BLaER1 treated with 17β-estradiol and CSF1 and Interleukin-3, amounts not matched to agents 10 nM and 100 nM (cell line): Measurements from ENCODE around the gene ACTR5.

Source experiments
- H3K27ac ChIP-seq, 11 experiments: shearing (Covaris generic); formaldehyde crosslinking; 2 replicates each; pipeline ENCODE4 v1.8.1; 2022
- H3K27me3 ChIP-seq, 11 experiments: shearing (Covaris generic); formaldehyde crosslinking; 2 replicates each; pipeline ENCODE4 v1.8.1; 2022
- H3K36me3 ChIP-seq, 11 experiments: shearing (Covaris generic); formaldehyde crosslinking; 2 replicates each; pipeline ENCODE4 v1.8.1; 2022
- H3K4me1 ChIP-seq, 10 experiments: shearing (Covaris generic); formaldehyde crosslinking; 2 replicates each; pipeline ENCODE4 v1.8.1; 2022
- H3K4me2 ChIP-seq, 11 experiments: shearing (Covaris generic); formaldehyde crosslinking; 2 replicates each; pipeline ENCODE4 v1.8.1; 2022
- H3K4me3 ChIP-seq, 10 experiments: shearing (Covaris generic); formaldehyde crosslinking; 2 replicates each; pipeline ENCODE4 v1.8.1; 2022
- H3K9ac ChIP-seq, 11 experiments: shearing (Covaris generic); formaldehyde crosslinking; 2 replicates each; pipeline ENCODE4 v1.8.1; 2022
- H3K9me3 ChIP-seq, 11 experiments: shearing (Covaris generic); formaldehyde crosslinking; replicated peaks in 1 of 11; 2 replicates each; pipeline ENCODE4 v1.8.1; 2022
- H4K20me1 ChIP-seq, 11 experiments: shearing (Covaris generic); formaldehyde crosslinking; 2 replicates each; pipeline ENCODE4 v1.8.1; 2022
- Cebpa-rat ChIP-seq, 11 experiments: shearing (Covaris generic); IDR thresholded peaks; 2 replicates each; pipeline ENCODE4 v1.8.1; 2022

The ACTR5 gene

DNA sequence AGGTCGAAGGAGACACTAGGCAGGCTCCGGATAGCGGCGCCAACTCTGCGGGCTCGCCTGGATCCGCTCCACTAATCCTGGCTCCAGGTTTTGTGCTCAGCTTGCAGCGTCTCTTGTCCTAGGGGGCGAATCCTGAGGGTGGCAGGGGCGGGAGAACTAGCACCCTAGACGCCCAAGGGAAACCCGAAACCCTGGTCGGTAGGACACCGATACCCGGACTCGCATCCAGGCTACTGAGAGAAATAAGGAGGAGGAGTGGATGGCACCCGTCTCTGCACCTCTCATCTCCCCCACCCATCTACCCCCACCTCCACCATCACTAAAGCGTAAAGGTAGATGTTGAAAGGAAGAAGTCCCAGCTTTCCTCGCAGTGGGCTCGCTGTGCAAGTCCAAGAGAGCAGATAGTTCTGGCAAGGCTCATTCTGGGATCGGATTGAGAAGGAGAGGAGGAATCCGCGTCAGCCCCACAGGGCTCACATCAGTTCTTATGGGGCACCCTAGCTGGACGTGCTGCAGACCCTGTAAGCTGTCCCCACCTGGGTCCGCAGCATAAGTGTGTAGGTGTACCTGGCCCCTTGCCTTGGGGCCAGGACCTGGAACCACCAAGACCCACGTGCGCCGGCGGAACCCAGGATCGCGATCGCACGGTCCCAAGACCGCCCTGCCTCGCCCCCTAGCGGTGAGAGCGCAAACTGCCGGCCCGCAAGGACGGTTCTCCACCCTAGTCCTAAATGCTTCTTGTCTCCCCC lies 17.1 kb upstream of the ACTR5 start:
- peak overlapping the region; percentile 47 to 64 (median 54) for H3K4me3 ChIP-seq
- peaks cover 0 to 53% (median 42%) of the 10 kb centered on the region in 11 experiments; a peak in 18 of 22 replicates for H4K20me1 ChIP-seq
- H3K36me3 ChIP-seq, result no peaks in the 10 kb centered on the region
- peaks cover 18 to 58% (median 51%) of the 10 kb centered on the region in 10 experiments for H3K4me1 ChIP-seq
- peak overlapping the region in 6 of 11 experiments; percentile 2 to 59 (median 54); a peak in 8 of 22 replicates for H3K9ac ChIP-seq
- peak overlapping the region; percentile 91 to 99 (median 94) for H3K4me2 ChIP-seq
- no peak for TF ChIP-seq Cebpa-rat (IDR thresholded peaks at IDR 0.05)
- H3K27ac ChIP-seq, result peak overlapping the region in 1 of 11 experiments; percentile 33; a peak in 2 of 22 replicates
- peaks cover 52 to 67% (median 61%) of the 10 kb centered on the region in 11 experiments for H3K27me3 ChIP-seq
- peaks cover 10 to 13% (median 12%) of the 10 kb centered on the region in 11 experiments; a peak in 18 of 22 replicates for H3K9me3 ChIP-seq

DNA sequence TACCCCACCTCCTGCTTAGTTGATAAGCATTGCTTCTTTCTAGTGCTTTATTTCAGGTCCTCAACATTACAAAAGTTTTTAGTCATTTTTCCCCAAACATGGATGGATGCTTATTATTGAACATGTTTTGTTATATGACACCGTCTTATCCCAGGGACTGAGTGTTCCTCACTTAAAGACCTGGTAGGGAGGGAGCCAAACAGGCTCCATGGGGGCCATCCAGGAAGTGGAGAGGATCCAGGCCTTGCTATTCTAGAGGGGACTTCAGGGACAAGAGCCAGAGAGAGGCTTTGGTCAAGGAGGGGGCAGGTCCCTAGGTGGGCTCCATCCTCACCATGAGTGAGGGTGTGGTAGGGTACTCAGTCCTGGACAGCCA lies 16.5 kb upstream of the ACTR5 start:
- peak overlapping the region; percentile 91 to 99 (median 94); a peak in 20 of 22 replicates for H3K4me2 ChIP-seq
- no peak overlapping the region for H3K27ac ChIP-seq
- H3K4me1 ChIP-seq, result peaks cover 17 to 52% (median 46%) of the 10 kb centered on the region in 10 experiments
- no peak for TF ChIP-seq Cebpa-rat (IDR thresholded peaks at IDR 0.05)
- H3K4me3 ChIP-seq, result peak overlapping the region in 3 of 10 experiments; percentile 49 to 61 (median 49); a peak in 3 of 20 replicates
- H3K9ac ChIP-seq, result no peak overlapping the region
- H3K36me3 ChIP-seq, result no peaks in the 10 kb centered on the region
- H4K20me1 ChIP-seq, result peaks cover 0 to 47% (median 36%) of the 10 kb centered on the region in 11 experiments; a peak in 17 of 22 replicates
- H3K27me3 ChIP-seq, result peaks cover 47 to 64% (median 55%) of the 10 kb centered on the region in 11 experiments
- H3K9me3 ChIP-seq, result peaks cover 10 to 13% (median 12%) of the 10 kb centered on the region in 11 experiments; a peak in 18 of 22 replicates

DNA sequence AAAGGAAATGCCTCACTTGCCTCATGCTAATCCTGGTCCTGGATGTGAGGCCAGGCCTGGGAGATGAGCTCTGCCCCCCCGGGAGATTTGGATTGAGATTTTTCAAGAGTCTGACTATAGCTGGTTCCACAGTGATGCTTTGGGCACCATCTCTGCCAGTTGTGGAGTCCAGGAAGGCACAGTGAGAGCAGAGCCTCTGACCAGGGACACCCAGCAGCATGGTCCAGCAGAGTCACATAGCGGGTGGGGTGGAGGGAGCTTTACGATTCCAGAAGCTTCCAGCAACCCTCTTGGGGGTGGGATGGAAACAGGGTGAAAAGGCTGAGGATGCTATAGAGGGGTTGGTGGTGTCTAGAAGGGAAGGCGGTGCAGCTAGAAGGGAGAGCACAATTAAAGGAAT lies 15.3 kb upstream of the ACTR5 start:
- Histone ChIP-seq H3K27me3 (peaks cover 34 to 52% (median 43%) of the 10 kb centered on the region in 11 experiments), H3K9me3 (peaks cover 2 to 4% (median 3%) of the 10 kb centered on the region in 11 experiments; a peak in 14 of 22 replicates), H3K36me3 (no peaks in the 10 kb centered on the region), H4K20me1 (peaks cover 0 to 35% (median 23%) of the 10 kb centered on the region in 11 experiments; a peak in 17 of 22 replicates), H3K4me2 (no peak overlapping the region), H3K9ac (no peak overlapping the region), H3K4me1 (peaks cover 17 to 39% (median 35%) of the 10 kb centered on the region in 10 experiments), H3K4me3 (no peak overlapping the region), H3K27ac (no peak overlapping the region)
- no peak for TF ChIP-seq Cebpa-rat (IDR thresholded peaks at IDR 0.05)

DNA sequence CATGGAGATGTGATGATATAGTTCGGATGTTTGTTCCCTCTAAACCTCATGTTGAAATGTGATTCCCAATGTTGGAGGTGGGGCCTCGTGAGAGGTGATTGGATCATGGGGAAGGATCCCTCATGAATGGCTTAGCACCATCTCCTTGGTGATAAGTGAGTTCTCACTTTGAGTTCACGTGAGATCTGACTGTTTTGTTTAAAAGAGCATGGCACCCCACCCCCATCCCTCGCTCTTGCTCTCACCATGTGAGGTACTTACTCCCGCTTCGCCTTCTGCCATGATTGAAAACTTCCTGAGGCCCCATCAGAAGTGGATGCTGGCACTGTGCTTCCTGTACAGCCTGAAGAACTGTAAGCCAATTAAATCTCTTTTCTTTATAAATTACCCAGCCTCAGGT lies 13.1 kb upstream of the ACTR5 start:
- Histone ChIP-seq H4K20me1 (peaks cover 0 to 15% (median 6%) of the 10 kb centered on the region in 11 experiments; a peak in 17 of 22 replicates), H3K9me3 (no peaks in the 10 kb centered on the region), H3K9ac (no peak overlapping the region), H3K36me3 (no peaks in the 10 kb centered on the region), H3K4me2 (no peak overlapping the region), H3K4me1 (peaks cover 9 to 18% (median 13%) of the 10 kb centered on the region in 10 experiments; a peak in 19 of 20 replicates), H3K4me3 (no peak overlapping the region), H3K27ac (no peak overlapping the region), H3K27me3 (peaks cover 12 to 31% (median 21%) of the 10 kb centered on the region in 11 experiments)
- no peak for TF ChIP-seq Cebpa-rat (IDR thresholded peaks at IDR 0.05)

DNA sequence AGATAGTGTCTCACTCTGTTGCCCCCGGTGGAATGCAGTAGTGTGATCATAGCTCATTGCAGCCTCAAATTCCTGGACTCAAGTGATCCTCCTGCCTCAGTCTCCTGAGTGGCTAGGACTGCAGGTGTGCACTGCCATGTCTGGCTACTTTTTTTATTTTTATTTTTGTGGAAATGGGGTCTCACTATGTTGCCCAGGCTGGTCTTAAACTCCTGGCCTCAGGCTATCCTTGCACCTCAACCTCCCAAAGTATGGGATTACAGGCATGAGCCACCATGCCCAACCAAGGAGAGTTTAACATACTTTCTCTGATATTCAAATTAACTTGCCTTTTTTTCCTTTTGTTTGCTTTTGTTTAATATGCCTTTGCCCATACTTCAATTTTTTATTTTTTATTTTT lies 10.4 kb upstream of the ACTR5 start:
- Histone ChIP-seq H3K27me3 (peaks cover 0 to 21% (median 0%) of the 10 kb centered on the region in 11 experiments; a peak in 5 of 22 replicates), H3K9me3 (no peaks in the 10 kb centered on the region), H3K9ac (no peak overlapping the region), H3K4me2 (no peak overlapping the region), H3K27ac (no peak overlapping the region), H3K4me1 (no peaks in the 10 kb centered on the region), H4K20me1 (no peaks in the 10 kb centered on the region), H3K36me3 (no peaks in the 10 kb centered on the region), H3K4me3 (no peak overlapping the region)
- no peak for TF ChIP-seq Cebpa-rat (IDR thresholded peaks at IDR 0.05)

DNA sequence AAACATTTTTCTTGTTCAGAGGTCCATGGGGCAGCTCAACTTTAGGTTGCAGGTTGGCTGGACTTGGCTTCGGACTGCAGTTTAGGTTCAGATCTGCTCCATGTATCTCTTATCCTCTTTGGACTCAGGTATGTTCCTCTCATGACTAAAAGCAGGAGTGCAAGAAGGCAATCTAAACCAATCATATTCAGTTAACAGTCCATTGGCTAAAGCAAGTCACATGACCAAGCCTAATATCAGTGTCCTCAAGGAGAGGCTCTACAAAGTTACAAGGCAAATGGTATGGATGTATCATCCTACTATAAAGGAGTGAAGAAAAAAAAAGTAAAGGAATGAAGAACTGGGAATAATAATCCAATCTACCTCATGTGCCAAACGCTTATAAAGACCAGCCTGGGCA lies 2.5 kb upstream of the ACTR5 start:
- Histone ChIP-seq H3K36me3 (peaks cover 0 to 8% (median 3%) of the 10 kb centered on the region in 11 experiments; a peak in 6 of 22 replicates), H3K9me3 (no peaks in the 10 kb centered on the region), H3K27ac (no peak overlapping the region), H3K4me1 (peaks cover 18 to 23% (median 21%) of the 10 kb centered on the region in 10 experiments), H3K9ac (no peak overlapping the region), H3K4me3 (no peak overlapping the region), H4K20me1 (peaks cover 0 to 18% (median 0%) of the 10 kb centered on the region in 11 experiments; a peak in 3 of 22 replicates), H3K4me2 (no peak overlapping the region), H3K27me3 (peaks cover 0 to 8% (median 0%) of the 10 kb centered on the region in 11 experiments; a peak in 2 of 22 replicates)
- no peak for TF ChIP-seq Cebpa-rat (IDR thresholded peaks at IDR 0.05)

DNA sequence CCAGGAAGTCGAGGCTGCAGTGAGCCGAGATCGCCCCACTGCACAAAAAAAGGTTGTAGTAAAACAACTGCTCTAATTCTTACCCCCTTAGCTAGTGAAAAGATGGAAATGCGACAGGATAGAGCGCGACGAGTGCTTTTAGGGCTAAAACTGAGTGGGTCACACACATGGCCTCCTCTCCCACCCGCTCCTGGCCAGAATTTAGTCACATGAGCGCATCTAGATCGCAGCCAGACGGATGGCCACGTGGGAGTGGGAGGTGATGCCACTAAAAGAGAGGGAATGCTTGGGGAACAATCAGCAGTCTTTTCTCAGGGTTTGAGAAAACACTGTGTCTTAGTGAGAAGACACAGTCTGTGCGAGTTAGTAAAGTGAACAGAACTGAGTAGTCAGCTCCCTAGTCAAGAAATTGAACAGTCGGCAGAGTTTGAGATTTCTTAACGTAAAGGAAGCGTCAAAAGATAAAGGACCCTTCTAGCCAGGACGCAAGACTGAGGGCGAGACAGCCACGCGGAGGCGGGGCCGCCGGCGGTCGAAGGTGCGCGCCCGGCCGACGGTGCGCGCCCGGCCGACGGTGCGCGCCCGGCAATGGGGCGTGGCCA lies 664 bp upstream of the ACTR5 start:
- Histone ChIP-seq H3K27ac (peak overlapping the region in 3 of 11 experiments; percentile 77 to 79 (median 79); a peak in 7 of 22 replicates), H3K4me2 (peak overlapping the region; percentile 66 to 98 (median 91)), H4K20me1 (peaks cover 0 to 30% (median 8%) of the 10 kb centered on the region in 11 experiments; a peak in 9 of 22 replicates), H3K9ac (peak overlapping the region in 10 of 11 experiments; percentile 34 to 90 (median 87); a peak in 19 of 22 replicates), H3K9me3 (no peaks in the 10 kb centered on the region), H3K36me3 (peaks cover 7 to 21% (median 16%) of the 10 kb centered on the region in 11 experiments; a peak in 19 of 22 replicates), H3K4me1 (peaks cover 18 to 26% (median 22%) of the 10 kb centered on the region in 10 experiments), H3K27me3 (no peaks in the 10 kb centered on the region), H3K4me3 (peak overlapping the region; percentile 81 to 98 (median 90))
- no peak for TF ChIP-seq Cebpa-rat (IDR thresholded peaks at IDR 0.05)

DNA sequence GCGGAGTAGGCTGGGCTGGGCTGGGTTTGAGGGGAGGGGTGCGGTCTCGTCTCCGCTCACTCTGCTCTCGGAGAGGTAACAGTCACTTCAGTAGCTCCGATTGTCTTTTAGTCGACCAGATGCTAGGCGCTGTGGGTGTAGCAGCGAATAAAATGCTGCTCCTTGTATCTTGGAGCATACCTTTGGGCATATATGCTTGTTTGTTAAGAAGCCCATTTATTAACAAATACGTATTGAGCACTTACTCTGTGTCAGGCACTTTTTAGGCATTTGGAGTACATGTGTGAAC lies 545 bp downstream of the ACTR5 start:
- Histone ChIP-seq H3K4me1 (peaks cover 18 to 26% (median 22%) of the 10 kb centered on the region in 10 experiments), H3K4me2 (peak overlapping the region; percentile 80 to 98 (median 92)), H3K27me3 (no peaks in the 10 kb centered on the region), H3K27ac (peak overlapping the region; percentile 54 to 84 (median 79); a peak in 21 of 22 replicates), H4K20me1 (peaks cover 0 to 30% (median 8%) of the 10 kb centered on the region in 11 experiments; a peak in 9 of 22 replicates), H3K4me3 (peak overlapping the region; percentile 81 to 98 (median 90)), H3K9me3 (no peaks in the 10 kb centered on the region), H3K36me3 (peaks cover 11 to 32% (median 25%) of the 10 kb centered on the region in 11 experiments; a peak in 19 of 22 replicates), H3K9ac (peak overlapping the region; percentile 80 to 90 (median 87))
- TF ChIP-seq Cebpa-rat (IDR thresholded peaks at IDR 0.05), result no peak
